Measurements from ENCODE around the gene IL17C. TPM values are rescaled to one million over a fixed set of nuclear protein-coding genes. Genes with fewer than 3 reads are reported as not detected.

The IL17C gene
- total RNA-seq, 1 experiment from 2014 or later: 0.31 TPM

DNA sequence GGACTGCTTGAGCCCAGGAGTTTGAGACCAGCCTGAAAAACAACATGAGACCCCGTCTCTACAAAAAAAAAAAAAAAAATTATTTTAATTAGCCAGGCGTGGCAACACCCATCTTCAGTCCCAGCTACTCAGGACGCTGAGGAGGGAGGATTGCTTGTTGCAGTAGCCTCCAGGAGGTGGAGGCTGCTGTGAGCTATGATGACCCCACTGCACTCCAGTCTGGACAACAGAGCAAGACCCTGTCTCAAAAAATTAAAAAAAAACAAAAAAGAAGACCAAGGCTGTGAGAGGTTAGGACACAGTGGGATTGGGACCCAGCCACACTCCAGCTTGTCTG is 49.3 kb downstream of the IL17C start:
- H3K23ac ChIP-seq (ENCODE audit: insufficient read length, low read depth, low read length): no peak overlapping the region
- H3K56ac ChIP-seq (ENCODE audit: insufficient read length, low read depth, low read length): no peak overlapping the region
- no peak overlapping the region for H2BK12ac ChIP-seq (ENCODE audit: insufficient read length, low read depth, low read length)
- Mint-ChIP-seq H3K9me3 (no peaks in the 10 kb centered on the region), H3K4me3 (no peak overlapping the region), H3K36me3 (ENCODE audit: insufficient read depth in 1 of 3, low read depth in 3 of 3) (no peaks in the 10 kb centered on the region), H3K27ac (no peak overlapping the region), H3K4me1 (peaks cover 19 to 26% of the 10 kb centered on the region in 2 experiments), H3K27me3 (ENCODE audit: low read depth) (peaks cover 39% of the 10 kb centered on the region)
- H3K4ac ChIP-seq (ENCODE audit: low read depth, low read length): no peak overlapping the region
- no peak overlapping the region for H4K8ac ChIP-seq (replicated peaks; ENCODE audit: insufficient read length, low read depth, low read length)
- H3K9ac ChIP-seq (ENCODE audit: extremely low read depth, insufficient read length, low read length): no peak overlapping the region
- H3K18ac ChIP-seq (ENCODE audit: insufficient read length, low read depth, low read length): no peak overlapping the region
- peaks cover 12% of the 10 kb centered on the region for H3K23me2 ChIP-seq (ENCODE audit: insufficient read length, low read depth, low read length, poor library complexity, severe bottlenecking)
- H3T11ph ChIP-seq (ENCODE audit: low read length): no peak overlapping the region
- no peak overlapping the region for H3K4me2 ChIP-seq (ENCODE audit: insufficient read depth, insufficient read length, low read length)
- no peak overlapping the region for H3K27ac ChIP-seq (ENCODE audit: insufficient read length, low read depth, low read length)
- no peak overlapping the region for H2AK5ac ChIP-seq (ENCODE audit: insufficient read length, low read length)
- no peak overlapping the region for H4K5ac ChIP-seq (ENCODE audit: insufficient read length, low read depth, low read length)
- no peak overlapping the region for H2BK15ac ChIP-seq (ENCODE audit: low read depth, low read length)
- no peak for DNase-seq
- H3K4me1 ChIP-seq (ENCODE audit: insufficient read depth, low read length): no peaks in the 10 kb centered on the region
- H2BK20ac ChIP-seq (ENCODE audit: low read depth, low read length, poor library complexity, severe bottlenecking): no peak overlapping the region
- no peak overlapping the region for H3K14ac ChIP-seq (ENCODE audit: insufficient read depth, low read length)
- H3K79me1 ChIP-seq (ENCODE audit: insufficient read depth, low read depth, low read length, poor library complexity, severe bottlenecking): no peaks in the 10 kb centered on the region
- H3K79me2 ChIP-seq (ENCODE audit: insufficient read depth, low read length): no peaks in the 10 kb centered on the region
- no peak overlapping the region for H2BK120ac ChIP-seq (ENCODE audit: low read depth, low read length, poor library complexity, severe bottlenecking)
- WGBS (ENCODE audit: extremely low coverage, insufficient read length, low lambda C conversion rate): no CpG with 5 or more reads among the region's 3 CpGs
- no peak overlapping the region for H2AFZ ChIP-seq (ENCODE audit: low read length)
- no peaks in the 10 kb centered on the region for H3K9me3 ChIP-seq (ENCODE audit: control insufficient read depth, low read depth, low read length)
- no peak overlapping the region for H2BK5ac ChIP-seq (ENCODE audit: insufficient read length, low read length)
- no peaks in the 10 kb centered on the region for H4K20me1 ChIP-seq (ENCODE audit: control insufficient read depth, insufficient read depth, insufficient read length)
- H3K27me3 ChIP-seq (ENCODE audit: insufficient read depth, low read length): no peaks in the 10 kb centered on the region; the same call in 1 of the 2 replicates
- TF ChIP-seq, protein P1, sequence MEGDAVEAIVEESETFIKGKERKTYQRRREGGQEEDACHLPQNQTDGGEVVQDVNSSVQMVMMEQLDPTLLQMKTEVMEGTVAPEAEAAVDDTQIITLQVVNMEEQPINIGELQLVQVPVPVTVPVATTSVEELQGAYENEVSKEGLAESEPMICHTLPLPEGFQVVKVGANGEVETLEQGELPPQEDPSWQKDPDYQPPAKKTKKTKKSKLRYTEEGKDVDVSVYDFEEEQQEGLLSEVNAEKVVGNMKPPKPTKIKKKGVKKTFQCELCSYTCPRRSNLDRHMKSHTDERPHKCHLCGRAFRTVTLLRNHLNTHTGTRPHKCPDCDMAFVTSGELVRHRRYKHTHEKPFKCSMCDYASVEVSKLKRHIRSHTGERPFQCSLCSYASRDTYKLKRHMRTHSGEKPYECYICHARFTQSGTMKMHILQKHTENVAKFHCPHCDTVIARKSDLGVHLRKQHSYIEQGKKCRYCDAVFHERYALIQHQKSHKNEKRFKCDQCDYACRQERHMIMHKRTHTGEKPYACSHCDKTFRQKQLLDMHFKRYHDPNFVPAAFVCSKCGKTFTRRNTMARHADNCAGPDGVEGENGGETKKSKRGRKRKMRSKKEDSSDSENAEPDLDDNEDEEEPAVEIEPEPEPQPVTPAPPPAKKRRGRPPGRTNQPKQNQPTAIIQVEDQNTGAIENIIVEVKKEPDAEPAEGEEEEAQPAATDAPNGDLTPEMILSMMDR (conservative IDR thresholded peaks at IDR 0.05): no peak
- H4K91ac ChIP-seq (ENCODE audit: insufficient read length, low read depth, low read length): no peak overlapping the region

Data from H9 (cell line).